Mesenteric fat pad (tissue), 1 donor: ENCODE results near the gene SUGP2. TPM values are rescaled to one million over a fixed set of nuclear protein-coding genes. Genes with fewer than 3 reads are reported as not detected.
"Not testable (repeated sequence)": the region's sequence is repeated elsewhere in the genome, so short reads cannot be mapped to it uniquely, and the experiment has no call there.

ENCODE experiments used
- DNase-seq: peaks from one replicate; pipeline ENCODE4 v3.0.0-alpha.2; 2020; ENCODE audit warnings: low spot score
- total RNA-seq: library from RNA; stranded (reverse); fragmentation: NEBNext Ultra II Directional; extraction: Animal tissue kit (Norgen Biotek cat#: 25700); gene quantifications from one replicate; pipeline ENCODE4 v1.2.1, GENCODE V29; 2021
- donor health status: DM: yes; HTN: yes; CAD: no.

The SUGP2 gene
- total RNA-seq, 1 donor from 2014 or later: 58.8 TPM

DNA sequence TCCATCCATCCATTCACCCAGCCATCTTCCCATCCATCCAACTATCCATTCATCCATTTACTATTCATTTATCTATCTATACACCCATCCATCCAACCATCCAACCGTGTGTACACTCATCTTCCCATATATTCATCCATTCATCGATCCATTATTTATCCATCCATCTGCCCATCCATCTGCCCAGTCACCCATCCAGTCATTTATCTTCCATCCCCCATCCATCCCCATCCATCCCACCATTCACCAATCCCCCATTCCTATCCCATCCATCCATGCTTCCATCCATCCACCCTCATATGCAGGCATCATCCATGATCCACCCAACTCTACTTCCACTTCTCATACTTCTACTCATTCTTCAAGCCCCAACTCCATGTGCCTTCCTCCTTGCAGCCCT lies 78.3 kb downstream of the SUGP2 start:
- no peak for DNase-seq

DNA sequence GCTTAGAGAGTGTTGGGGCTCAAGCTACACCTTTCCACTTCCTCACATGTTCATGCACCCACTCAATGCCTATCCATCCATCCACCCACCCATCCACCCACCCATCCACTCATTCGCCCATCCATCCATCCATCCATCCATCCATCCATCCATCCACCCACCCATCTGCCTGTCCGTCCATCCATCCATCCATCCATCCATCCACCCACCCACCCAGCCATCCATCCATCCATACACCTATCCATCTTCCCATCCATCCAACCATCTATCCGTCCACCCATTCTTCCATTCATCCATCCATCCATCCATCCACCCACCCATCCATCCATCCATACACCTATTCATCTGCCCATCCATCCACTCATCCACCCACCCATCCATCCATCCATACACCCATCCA lies 79.2 kb downstream of the SUGP2 start:
- DNase-seq: no peak

DNA sequence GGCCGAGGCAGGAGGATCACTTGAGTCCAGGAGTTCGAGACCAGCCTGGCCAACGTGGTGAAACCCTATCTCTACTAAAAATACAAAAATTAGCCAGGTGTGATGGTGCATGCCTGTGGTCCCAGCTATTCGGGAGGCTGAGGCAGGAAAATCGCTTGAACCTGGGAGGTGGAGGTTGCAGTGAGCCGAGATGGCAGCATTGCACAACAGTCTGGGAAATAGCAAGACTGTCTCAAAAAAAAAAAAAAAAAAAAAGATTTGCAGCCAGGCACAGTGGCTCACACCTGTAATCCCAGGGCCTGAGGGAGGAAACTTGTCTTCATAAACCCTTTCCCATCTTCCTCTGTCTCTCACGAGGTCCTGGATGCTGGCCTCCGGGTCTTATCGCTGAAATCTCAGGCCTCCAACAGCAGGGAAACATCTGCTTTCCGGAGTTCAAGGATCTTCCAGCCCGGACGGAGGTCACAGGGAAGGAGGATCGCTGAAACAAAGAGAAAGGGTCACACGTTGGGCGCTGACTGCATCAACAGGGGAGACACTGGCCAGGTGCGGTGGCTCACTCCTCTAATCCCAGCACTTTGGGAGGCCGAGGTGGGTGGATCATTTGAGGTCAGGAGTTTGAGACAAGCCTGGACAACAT lies 80.8 kb downstream of the SUGP2 start:
- not testable (repeated sequence) for DNase-seq

DNA sequence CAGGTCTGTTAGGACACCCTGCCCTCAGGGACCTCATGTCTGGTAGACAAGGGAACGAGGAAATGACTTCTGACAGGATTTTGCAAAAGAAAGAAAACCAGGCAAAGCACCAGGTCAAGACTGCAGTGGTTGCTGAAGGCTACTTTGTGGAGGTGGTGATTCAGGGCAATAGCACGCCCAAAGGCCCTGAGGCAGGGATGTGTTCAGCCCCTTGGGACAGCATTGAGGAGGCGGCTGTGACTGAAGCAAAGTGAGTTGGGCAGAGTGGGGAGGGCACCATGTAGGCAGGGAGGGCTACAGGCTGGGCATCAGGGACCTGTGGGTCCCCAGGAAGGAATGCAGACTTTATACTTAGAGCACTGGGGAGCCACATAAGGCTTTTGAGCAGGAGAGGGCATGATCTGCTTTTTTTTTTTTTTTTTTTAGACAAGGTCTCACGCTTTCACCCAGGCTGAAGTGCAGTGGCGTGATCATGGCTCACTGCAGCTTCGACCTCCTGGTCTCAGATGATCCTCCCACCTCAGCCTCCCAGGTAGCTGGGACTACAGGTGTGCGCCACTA lies 81.5 kb downstream of the SUGP2 start:
- no peak for DNase-seq

DNA sequence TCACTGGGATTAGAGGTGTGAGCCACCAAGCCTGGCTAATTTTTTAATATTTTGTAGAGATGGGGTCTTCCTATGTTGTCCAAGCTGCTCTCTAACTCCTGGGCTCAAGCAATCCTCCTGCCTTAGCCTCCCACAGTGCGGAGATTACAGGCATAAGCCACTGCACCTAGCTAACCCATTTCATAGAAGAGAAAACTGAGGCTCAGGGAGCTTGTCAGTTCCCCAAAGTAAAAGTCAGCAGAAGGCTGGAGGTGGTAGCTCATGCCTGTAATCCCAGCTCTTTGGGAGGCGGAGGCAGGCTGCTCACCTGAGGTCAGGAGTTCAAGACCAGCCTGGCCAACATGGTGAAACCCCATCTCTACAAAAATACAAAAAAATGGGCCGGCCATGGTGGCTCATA lies 83.5 kb downstream of the SUGP2 start:
- no peak for DNase-seq

DNA sequence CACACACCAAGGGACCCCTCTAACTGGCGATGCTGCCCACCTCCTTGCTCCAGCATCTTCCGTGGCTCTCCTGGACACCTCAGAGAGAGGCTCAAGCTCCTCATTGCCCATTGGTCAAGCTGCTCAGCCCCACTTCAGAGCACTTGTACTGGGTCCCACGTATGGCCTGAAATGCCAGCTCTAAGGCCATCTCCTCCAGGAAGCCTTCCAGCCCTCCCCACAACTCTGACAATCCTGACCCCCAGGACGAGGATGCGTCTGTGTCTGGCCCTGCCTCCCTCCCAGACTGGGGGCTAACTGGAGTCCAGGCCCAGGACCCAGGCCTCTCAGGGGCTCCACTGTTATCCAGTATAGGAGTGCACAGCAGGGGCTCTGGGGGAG lies 84.4 kb downstream of the SUGP2 start:
- DNase-seq: no peak

DNA sequence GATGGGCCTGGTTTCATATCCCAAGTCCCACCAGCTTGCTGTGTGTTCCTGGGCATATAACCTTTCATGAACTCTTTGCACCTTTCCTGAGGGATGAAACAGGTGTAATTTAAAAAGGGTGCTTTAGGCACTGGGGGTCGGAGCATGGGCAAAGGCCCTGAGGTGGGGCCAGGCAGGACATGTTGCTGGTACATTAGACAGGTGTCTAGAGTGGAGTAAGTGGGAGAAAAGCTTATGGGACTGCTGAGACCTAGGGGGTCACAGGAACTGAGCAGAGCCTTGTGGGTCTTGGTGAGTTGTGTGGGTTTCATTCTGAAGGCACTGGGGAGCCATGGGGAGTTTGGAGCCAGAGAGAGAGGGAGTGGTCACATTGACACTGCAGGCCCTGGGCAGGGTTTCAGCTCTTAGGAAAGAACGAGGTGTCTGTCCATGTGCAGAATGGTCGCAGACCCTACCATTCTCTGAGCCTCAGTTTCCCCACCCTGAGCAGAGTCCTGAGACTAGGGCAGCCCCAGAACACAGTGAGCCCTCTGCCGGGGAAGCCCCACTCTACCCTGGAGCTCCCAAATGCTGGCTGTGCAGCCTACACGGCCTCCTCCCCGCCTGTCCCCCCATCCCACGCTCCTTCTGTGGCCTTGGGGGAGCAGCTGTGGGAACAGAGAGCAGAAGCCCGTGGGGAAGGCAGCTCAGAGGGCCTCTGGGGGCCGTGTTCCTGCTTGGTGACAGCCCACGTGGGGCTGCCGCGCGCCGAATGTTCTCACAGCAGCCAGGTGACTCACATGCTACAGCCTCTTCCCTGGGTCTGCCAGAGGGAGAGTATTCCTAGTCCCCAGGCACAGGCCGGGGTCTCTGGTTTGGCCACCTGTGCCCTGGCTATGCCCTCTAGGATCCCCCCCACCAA lies 85.0 kb downstream of the SUGP2 start:
- no peak for DNase-seq

DNA sequence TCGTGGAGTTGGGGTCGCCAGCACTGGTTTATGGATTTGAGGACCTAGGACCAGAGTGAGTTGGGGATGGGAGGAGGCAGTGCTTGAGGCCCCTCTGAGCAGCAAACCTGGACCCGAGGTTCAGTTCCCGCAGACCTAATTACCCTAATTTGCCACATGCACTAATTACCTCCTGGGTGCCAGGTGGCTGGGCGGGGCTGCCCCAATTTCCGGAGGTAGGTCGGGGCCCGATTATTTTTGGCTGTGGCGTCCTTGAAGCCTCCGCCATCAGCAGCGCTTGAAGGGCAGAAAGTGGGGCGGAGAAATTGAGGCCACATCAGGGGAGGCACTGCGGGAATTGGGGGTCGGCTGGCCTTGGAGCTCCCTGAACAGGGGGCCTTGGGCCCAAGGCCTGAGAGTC lies 86.4 kb downstream of the SUGP2 start:
- DNase-seq: no peak

DNA sequence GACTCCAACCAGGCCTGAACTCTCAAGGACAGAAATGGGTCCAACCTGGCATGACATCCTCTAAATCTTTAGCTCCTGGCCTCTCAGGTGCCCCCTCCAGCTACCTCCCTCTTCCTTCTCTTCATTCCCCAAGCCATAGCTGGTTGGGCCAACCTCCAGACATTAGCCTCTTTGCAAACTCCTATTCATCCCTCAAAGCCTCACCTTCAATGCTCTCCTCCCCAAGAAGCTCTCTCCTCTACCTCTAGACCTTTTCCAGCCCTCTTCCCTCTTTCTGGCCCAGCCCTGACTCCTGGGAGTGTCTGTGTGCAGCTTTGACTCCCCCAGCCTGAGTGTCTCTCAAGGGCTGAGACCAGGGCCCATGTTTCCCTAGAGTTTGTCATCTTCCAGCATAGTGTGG lies 87.0 kb downstream of the SUGP2 start:
- DNase-seq: no peak

DNA sequence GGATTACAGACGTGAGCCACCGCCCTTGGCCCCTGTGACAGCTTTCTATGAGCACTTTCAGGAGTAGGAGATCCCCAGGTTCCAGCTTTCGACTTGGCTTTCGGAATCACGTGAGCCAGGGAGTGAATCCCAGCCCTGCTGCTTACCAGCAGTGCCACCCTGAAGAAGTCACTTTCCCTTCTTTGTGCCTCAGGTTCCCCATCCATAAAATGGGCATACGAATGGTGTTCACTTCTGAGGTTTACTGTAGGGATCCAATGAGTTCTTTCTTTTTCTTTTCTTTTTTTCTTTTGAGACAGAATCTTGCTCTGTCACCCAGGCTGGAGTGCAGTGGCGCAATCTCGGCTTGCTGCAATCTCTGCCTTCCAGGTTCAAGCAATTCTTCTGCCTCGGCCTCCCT lies 88.0 kb downstream of the SUGP2 start:
- DNase-seq: no peak

DNA sequence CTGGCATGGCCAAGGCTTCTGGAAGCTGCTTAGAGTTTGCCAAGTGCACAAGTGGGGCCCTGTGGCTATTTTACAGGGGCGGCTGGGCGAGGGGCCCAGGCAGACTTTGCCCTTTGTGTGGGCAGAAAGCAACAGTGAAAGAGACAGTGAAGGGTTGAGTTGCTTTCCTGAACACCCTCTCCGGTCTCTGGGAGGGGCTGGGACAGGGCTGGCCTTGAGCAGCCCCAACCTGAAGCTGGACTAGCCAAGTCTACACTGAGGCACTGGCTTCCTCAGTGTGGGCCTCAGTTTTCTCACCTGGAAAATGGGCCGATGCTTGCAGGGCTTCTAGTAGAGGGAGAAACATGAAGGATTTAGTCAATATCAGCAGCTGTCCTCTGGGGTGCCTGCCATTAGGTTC lies 89.9 kb downstream of the SUGP2 start:
- DNase-seq: no peak

DNA sequence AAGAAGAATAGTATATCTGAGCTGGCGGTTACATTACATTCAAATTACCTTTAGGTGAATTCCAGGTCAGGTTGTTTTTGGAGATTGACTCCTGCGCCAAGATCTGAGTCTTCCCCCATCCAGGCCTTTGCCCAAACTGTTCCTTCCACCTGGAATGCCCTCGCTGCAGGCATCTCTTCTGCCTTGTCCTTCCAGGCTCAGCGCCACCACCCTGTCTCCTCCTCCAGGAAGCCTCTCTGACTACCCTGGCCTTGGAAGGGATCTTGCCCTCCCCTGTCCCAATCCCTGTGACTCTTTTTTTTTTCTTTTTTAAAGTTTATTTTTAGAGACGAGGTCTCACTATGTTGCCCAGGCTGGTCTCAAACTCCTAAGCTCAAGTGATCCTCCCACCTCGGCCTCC lies 90.6 kb downstream of the SUGP2 start:
- DNase-seq: no peak

DNA sequence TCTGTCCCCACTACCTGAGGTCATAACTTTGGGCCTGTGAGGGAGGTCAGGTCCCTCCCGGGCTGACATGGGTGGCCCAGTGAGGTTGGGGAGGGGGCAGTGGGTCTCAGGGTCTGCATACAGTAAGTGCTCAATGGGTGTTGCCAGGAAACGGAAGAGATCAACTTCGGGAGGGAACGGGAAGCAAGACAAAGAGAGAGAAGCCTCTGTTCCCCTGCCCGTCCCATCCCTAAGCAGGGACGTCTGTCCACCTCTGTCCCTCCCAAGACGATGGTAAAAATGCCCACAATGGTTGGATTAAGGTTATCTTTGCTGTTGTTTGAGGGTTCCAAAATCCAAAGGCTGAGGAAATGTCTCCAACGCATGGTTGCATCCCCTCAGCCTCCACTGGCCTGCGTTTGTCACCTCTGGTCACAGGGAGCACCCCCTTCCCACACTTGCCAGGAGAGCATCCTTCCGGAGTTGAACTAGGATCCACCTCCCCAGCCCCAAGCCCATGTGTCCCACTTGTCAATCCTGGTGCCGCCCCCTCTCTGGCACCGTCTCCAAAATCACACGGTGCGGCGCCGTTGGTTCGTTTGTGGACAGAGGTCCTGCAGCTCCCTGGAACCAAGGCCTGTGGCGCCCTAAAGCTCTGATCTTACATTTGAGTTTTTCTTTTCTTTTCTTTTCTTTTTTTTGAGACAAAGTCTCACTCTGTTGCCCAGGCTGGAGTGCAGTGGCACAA lies 91.5 kb downstream of the SUGP2 start:
- DNase-seq: no peak

Other genes with a start within 250 kb of the SUGP2 start
- 21.2 TPM for gene COMP, start 242.2 kb downstream of the SUGP2 start, total RNA-seq
- 53.8 TPM for gene UPF1, start 201.6 kb downstream of the SUGP2 start, total RNA-seq
- gene CERS1, start 137.4 kb downstream of the SUGP2 start, total RNA-seq: 0.45 TPM
- gene COPE, start 114.1 kb downstream of the SUGP2 start, total RNA-seq: 147 TPM
- 49.1 TPM for gene DDX49, start 113.8 kb downstream of the SUGP2 start, total RNA-seq
- 31.5 TPM for gene HOMER3, start 92.3 kb downstream of the SUGP2 start, total RNA-seq
- 18.1 TPM for gene ARMC6, start 86 bp upstream of the SUGP2 start, total RNA-seq
- gene SLC25A42, start 30.5 kb upstream of the SUGP2 start, total RNA-seq: 8.4 TPM
- 18.0 TPM for gene TMEM161A, start 105.0 kb upstream of the SUGP2 start, total RNA-seq
- gene MEF2B, start 136.7 kb upstream of the SUGP2 start, total RNA-seq: 2.0 TPM
- 30.8 TPM for gene BORCS8, start 158.6 kb upstream of the SUGP2 start, total RNA-seq
- 51.1 TPM for gene RFXANK, start 158.7 kb upstream of the SUGP2 start, total RNA-seq
- 10.7 TPM for gene NR2C2AP, start 169.9 kb upstream of the SUGP2 start, total RNA-seq
- gene NCAN, start 178.4 kb upstream of the SUGP2 start, total RNA-seq: not detected
- gene TM6SF2, start 239.8 kb upstream of the SUGP2 start, total RNA-seq: 1.3 TPM